KMS-11 (cell line): Measurements from ENCODE around the gene PTPRN2.
"Not testable (repeated sequence)": the region's sequence is repeated elsewhere in the genome, so short reads cannot be mapped to it uniquely, and the experiment has no call there.

Experiments
- H2AFZ ChIP-seq: fragments of 200-600 bp; sonication (generic); 2 replicates; pipeline ENCODE4 v1.6.1; 2016; ENCODE audit warnings: antibody characterized with exemption, mixed run types, low read depth
- H3K27ac ChIP-seq: fragments of 200-600 bp; sonication (generic); 2 replicates; pipeline ENCODE4 v1.6.1; 2016; ENCODE audit warnings: mild to moderate bottlenecking, mixed run types
- H3K27me3 ChIP-seq: fragments of 200-600 bp; sonication (generic); 2 replicates; pipeline ENCODE4 v1.6.1; 2017; ENCODE audit warnings: mild to moderate bottlenecking, low read depth, mixed run types, moderate library complexity; ENCODE audit not compliant: insufficient read depth
- H3K36me3 ChIP-seq: fragments of 200-600 bp; sonication (generic); 2 replicates; pipeline ENCODE4 v1.6.1; 2017; ENCODE audit warnings: mild to moderate bottlenecking, mixed run types; ENCODE audit not compliant: insufficient read depth
- H3K4me1 ChIP-seq: fragments of 200-600 bp; sonication (generic); 2 replicates; pipeline ENCODE4 v1.6.1; 2016; ENCODE audit warnings: mild to moderate bottlenecking, low read depth, mixed run types; ENCODE audit not compliant: poor library complexity, severe bottlenecking
- H3K4me2 ChIP-seq: fragments of 200-600 bp; sonication (generic); 2 replicates; pipeline ENCODE4 v1.7.0; 2016; ENCODE audit warnings: mild to moderate bottlenecking, mixed run types
- H3K4me3 ChIP-seq: fragments of 200-600 bp; sonication (generic); IDR thresholded peaks from 2 replicates; pipeline ENCODE4 v1.6.1; 2017; ENCODE audit warnings: low read depth, low read length, mixed read lengths; ENCODE audit not compliant: insufficient read depth
- H3K79me2 ChIP-seq: fragments of 200-600 bp; sonication (generic); 2 replicates; pipeline ENCODE4 v1.6.1; 2016; ENCODE audit warnings: low read depth, mixed run types; ENCODE audit not compliant: insufficient read depth
- H3K9ac ChIP-seq: fragments of 200-600 bp; sonication (generic); 2 replicates; pipeline ENCODE4 v1.6.1; 2016; ENCODE audit warnings: mild to moderate bottlenecking, mixed run types
- H4K20me1 ChIP-seq: fragments of 200-600 bp; sonication (generic); 2 replicates; pipeline ENCODE4 v1.6.1; 2016; ENCODE audit warnings: mild to moderate bottlenecking, mixed run types; ENCODE audit not compliant: insufficient read depth
- TF ChIP-seq, protein P1 (sequence below): fragments of 200-600 bp; sonication (generic); conservative IDR thresholded peaks from 2 replicates; pipeline ENCODE4 v1.6.1; 2017; ENCODE audit warnings: low read depth, mild to moderate bottlenecking, antibody characterized with exemption, low read length, moderate library complexity, mixed read lengths

Gene PTPRN2

DNA sequence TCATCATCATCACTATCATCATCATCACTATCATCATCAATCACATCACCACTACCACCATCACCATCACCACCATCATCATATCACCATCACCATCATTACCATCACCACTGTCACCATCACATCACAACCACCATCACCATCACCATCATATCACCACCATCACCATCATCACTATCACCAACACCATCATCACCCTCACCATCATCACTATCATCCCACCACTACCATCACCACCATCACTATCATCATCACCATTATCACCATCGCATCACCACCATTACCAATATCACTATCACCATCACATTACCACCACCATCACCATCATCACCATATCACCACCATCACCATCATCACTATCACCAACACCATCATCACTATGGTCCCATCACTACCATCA is 539.1 kb downstream of the PTPRN2 start:
- no peaks in the 10 kb centered on the region for H3K36me3 ChIP-seq
- H3K27me3 ChIP-seq, result no peaks in the 10 kb centered on the region; the same call in 1 of the 2 replicates
- H3K27ac ChIP-seq, result no peak overlapping the region
- H3K4me1 ChIP-seq, result no peaks in the 10 kb centered on the region
- H4K20me1 ChIP-seq, result no peaks in the 10 kb centered on the region
- no peak overlapping the region for H2AFZ ChIP-seq
- H3K79me2 ChIP-seq, result no peaks in the 10 kb centered on the region
- no peak overlapping the region for H3K4me3 ChIP-seq
- no peak overlapping the region for H3K4me2 ChIP-seq
- TF ChIP-seq, protein P1, sequence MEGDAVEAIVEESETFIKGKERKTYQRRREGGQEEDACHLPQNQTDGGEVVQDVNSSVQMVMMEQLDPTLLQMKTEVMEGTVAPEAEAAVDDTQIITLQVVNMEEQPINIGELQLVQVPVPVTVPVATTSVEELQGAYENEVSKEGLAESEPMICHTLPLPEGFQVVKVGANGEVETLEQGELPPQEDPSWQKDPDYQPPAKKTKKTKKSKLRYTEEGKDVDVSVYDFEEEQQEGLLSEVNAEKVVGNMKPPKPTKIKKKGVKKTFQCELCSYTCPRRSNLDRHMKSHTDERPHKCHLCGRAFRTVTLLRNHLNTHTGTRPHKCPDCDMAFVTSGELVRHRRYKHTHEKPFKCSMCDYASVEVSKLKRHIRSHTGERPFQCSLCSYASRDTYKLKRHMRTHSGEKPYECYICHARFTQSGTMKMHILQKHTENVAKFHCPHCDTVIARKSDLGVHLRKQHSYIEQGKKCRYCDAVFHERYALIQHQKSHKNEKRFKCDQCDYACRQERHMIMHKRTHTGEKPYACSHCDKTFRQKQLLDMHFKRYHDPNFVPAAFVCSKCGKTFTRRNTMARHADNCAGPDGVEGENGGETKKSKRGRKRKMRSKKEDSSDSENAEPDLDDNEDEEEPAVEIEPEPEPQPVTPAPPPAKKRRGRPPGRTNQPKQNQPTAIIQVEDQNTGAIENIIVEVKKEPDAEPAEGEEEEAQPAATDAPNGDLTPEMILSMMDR, result no peak
- H3K9ac ChIP-seq, result no peak overlapping the region

DNA sequence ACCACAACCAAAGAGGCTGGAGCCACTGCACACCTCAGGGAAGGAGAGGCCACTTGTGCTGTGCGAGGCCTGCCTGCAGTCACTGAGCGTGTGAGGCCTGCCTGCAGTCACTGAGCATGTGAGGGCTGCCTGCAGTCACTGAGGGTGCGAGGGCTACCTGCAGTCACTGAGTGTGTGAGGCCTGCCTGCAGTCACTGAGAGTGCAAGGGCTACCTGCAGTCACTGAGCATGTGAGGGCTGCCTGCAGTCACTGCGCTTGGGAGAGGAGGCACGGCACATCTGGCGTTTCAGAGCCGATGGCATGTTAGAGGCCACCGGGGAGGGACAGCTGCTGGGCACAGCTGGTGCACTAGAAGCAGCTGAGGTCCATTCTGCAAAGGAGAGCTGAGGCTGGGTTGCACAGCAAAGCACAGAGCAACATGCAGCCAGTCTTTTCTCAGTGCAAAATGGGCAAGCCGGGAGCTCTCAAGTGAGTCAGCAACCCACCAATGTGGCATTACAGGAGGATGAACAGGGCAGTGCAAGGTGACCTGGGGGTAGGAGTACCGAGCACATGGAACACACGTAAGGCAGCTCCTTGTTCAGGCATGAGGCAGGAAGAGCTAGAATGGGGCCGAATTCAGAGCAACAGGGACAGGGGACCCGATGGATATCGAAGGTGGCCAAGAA is 540.1 kb downstream of the PTPRN2 start:
- TF ChIP-seq, protein P1, result no peak

DNA sequence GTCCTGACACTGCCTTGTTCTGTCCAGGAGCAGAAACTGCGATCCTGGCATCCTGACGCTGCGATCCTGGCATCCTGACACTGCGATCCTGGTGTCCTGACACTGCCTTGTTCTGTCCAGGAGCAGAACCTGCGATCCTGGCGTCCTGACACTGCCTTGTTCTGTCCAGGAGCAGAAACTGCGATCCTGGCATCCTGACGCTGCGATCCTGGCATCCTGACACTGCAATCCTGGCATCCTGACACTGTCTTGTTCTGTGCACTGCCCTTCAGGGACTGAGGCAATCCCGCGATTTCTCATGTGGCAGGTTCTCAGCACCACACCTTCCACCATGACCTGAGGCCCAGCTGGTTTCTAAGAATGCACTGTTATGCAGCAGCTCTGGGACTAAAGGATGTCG is 541.4 kb downstream of the PTPRN2 start:
- not testable (repeated sequence) for H3K27me3 ChIP-seq, H3K36me3 ChIP-seq, H3K4me3 ChIP-seq

More for the DNA sequence above, 540.1 kb downstream of the PTPRN2 start:
- H3K4me3 ChIP-seq, result no peak overlapping the region
- H3K4me1 ChIP-seq, result no peaks in the 10 kb centered on the region
- no peaks in the 10 kb centered on the region for H3K79me2 ChIP-seq
- H2AFZ ChIP-seq, result no peak overlapping the region
- no peaks in the 10 kb centered on the region for H4K20me1 ChIP-seq
- peaks cover 4% of the 10 kb centered on the region for H3K27me3 ChIP-seq
- no peaks in the 10 kb centered on the region for H3K36me3 ChIP-seq
- H3K4me2 ChIP-seq, result no peak overlapping the region
- H3K9ac ChIP-seq, result no peak overlapping the region
- no peak overlapping the region for H3K27ac ChIP-seq

DNA sequence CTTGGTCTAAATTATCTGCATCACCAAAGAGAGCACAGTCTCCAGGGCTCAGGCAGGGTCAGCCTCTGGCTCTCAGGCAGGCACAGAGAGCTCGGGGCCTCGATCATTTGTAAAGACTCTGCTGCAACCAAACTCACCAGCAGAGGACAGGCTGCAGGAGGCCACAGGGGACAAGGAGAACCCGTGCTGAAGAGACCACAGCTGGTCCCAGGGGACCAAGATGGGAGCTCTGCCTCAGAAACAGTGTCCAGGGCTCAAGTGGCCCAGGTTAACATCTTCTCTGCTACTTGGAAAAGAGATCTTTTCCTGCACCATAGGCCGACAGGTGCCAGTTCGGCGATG is 543.2 kb downstream of the PTPRN2 start:
- Histone ChIP-seq H3K9ac (no peak overlapping the region), H3K27me3 (peaks cover 4% of the 10 kb centered on the region), H3K79me2 (no peaks in the 10 kb centered on the region), H4K20me1 (no peaks in the 10 kb centered on the region), H3K27ac (no peak overlapping the region), H3K4me1 (no peaks in the 10 kb centered on the region), H2AFZ (no peak overlapping the region), H3K36me3 (no peaks in the 10 kb centered on the region), H3K4me2 (no peak overlapping the region), H3K4me3 (no peak overlapping the region)
- TF ChIP-seq, protein P1, result no peak

More for the DNA sequence above, 541.4 kb downstream of the PTPRN2 start:
- not testable (repeated sequence) for H3K79me2 ChIP-seq, H3K9ac ChIP-seq, H3K4me2 ChIP-seq, H3K27ac ChIP-seq, H2AFZ ChIP-seq, H4K20me1 ChIP-seq, H3K4me1 ChIP-seq
